Adrenal gland (tissue), 12 donors: Measurements from ENCODE around the gene KCNJ14. TPM values are rescaled to one million over a fixed set of nuclear protein-coding genes. Genes with fewer than 3 reads are reported as not detected.

Source experiments
- DNase-seq, 7 donors: peaks; one replicate each; pipeline ENCODE4 v3.0.0-alpha.2; 2019 to 2020
- H3K27ac ChIP-seq, 5 donors: fragments of 200-600 bp; sonication (generic) in 4 of 5; 1 replicate in 3 of 5; 2 replicates in 2 of 5; pipeline versions ENCODE4 v1.5.1 to v1.8.0; 2016 to 2020; ENCODE audit warnings: mild to moderate bottlenecking in 1 of 5
- H3K27me3 ChIP-seq: fragments of 200-600 bp; 2 replicates; pipeline ENCODE4 v1.8.0; 2021
- H3K36me3 ChIP-seq, 2 donors: fragments of 200-600 bp; replicated peaks in 1 of 2; 1 replicate in 1 of 2; 2 replicates in 1 of 2; pipeline versions ENCODE4 v1.5.1 to v1.8.0; 2018 to 2022
- H3K4me1 ChIP-seq, 2 donors: fragments of 200-600 bp; replicated peaks in 1 of 2; 1 replicate in 1 of 2; 2 replicates in 1 of 2; pipeline versions ENCODE4 v1.5.1 to v1.8.0; 2018 to 2021
- H3K4me3 ChIP-seq, 4 donors: fragments of 200-600 bp; sonication (generic) in 3 of 4; one replicate each; pipeline ENCODE4 v1.5.1; 2016 to 2018
- H3K9me3 ChIP-seq, 3 donors: fragments of 200-600 bp; sonication (generic) in 1 of 3; replicated peaks in 1 of 3; 1 replicate in 2 of 3; 2 replicates in 1 of 3; pipeline versions ENCODE4 v1.5.1 to v1.8.0; 2016 to 2021
- CTCF ChIP-seq, 6 experiments: fragments of 450-650 bp in 4 of 6; fragments of 200-600 bp in 2 of 6; sonication (generic) in 1 of 6; IDR thresholded peaks; 1 replicate in 5 of 6; 2 replicates in 1 of 6; pipeline versions ENCODE4 v1.5.1 to v1.8.0; 2016 to 2021; ENCODE audit warnings: antibody characterized with exemption in 6 of 6, mild to moderate bottlenecking in 2 of 6, moderate library complexity in 1 of 6
- POLR2A ChIP-seq, 2 donors: fragments of 450-650 bp; IDR thresholded peaks; one replicate each; pipeline ENCODE4 v1.6.1; 2017; ENCODE audit warnings: antibody characterized with exemption in 2 of 2, mild to moderate bottlenecking in 2 of 2, moderate library complexity in 1 of 2
- WGBS, 4 donors: extraction: QIAGEN DNeasy Blood & Tissue Kit in 2 of 4; methylation state at CpG; one replicate each; pipeline versions ENCODE4 v1.1.5 to v1.1.7; 2013 to 2017; 5-methylcytosine and 5-hydroxymethylcytosine counted together
- intact Hi-C, 2 donors: fragments of 100-400 bp; cut with DNase I; formaldehyde crosslinking; loops; one replicate each; pipeline versions ENCODE4 v1.14.1 to v1.15.0; 2022 to 2023
- polyA plus RNA-seq, 3 donors: library from polyadenylated mRNA; stranded (reverse); fragments of 200-250 nt in 2 of 3; fragments of 350-450 nt in 1 of 3; fragmentation: Illumina TruSeq in 1 of 3; extraction: RNeasy Lipid Tissue Mini Kit (QIAGEN cat#74804) in 1 of 3; gene quantifications; one replicate each; pipeline ENCODE4 v1.2.3, GENCODE V29; 2013 to 2014
- total RNA-seq, 9 donors: library from RNA; depleted of rRNA in 4 of 9; stranded (reverse); fragments of >200 nt in 4 of 9; fragments of 120-200 nt in 1 of 9; fragmentation: NEBNext Ultra II Directional in 1 of 9; extraction: Animal tissue kit (Norgen Biotek cat#: 25700) in 1 of 9; gene quantifications; one replicate each; pipeline versions ENCODE4 v1.1.0 to v1.2.4, GENCODE V29; 2013 to 2023
- donor health status: healthy with polysubstance abuse.
- donor health status: Bipolar disorder and iron deficiency.
- donor health status: DM: yes; HTN: yes; CAD: no.
- donor health status: DM: no; HTN: no; CAD: no.
- donor health status: DM: no; HTN: no; CAD: no.
- donor health status: DM: yes; HTN: yes; CAD: no.

Gene KCNJ14
- total and polyA plus RNA-seq, 12 donors = 0.09 to 0.83 (median 0.42) TPM

GRCh38 chr19:48450863-48451262 is 4.5 kb upstream of the KCNJ14 start:
- H3K36me3 ChIP-seq = peaks cover 0 to 70% of the 10 kb centered on the region in 2 donors
- 91 to 95% (median 93%) methylated on average over 11 to 15 of the region's 15 CpGs for WGBS, 4 donors
- no peak overlapping the region for H3K27ac ChIP-seq
- TF ChIP-seq CTCF (IDR thresholded peaks at IDR 0.05) = no peak
- TF ChIP-seq POLR2A (IDR thresholded peaks at IDR 0.05) = no peak
- H3K9me3 ChIP-seq = no peaks in the 10 kb centered on the region
- intact Hi-C loops = no loop called here
- no peak for DNase-seq
- no peaks in the 10 kb centered on the region for H3K27me3 ChIP-seq
- no peak overlapping the region for H3K4me3 ChIP-seq
- H3K4me1 ChIP-seq = peaks cover 5 to 6% of the 10 kb centered on the region in 2 donors

GRCh38 chr19:48451624-48452023 is 3.8 kb upstream of the KCNJ14 start:
- no peaks in the 10 kb centered on the region for H3K27me3 ChIP-seq
- H3K9me3 ChIP-seq = no peaks in the 10 kb centered on the region
- intact Hi-C loops = no loop called here
- no peak overlapping the region for H3K27ac ChIP-seq
- H3K4me1 ChIP-seq = peaks cover under 1% of the 10 kb centered on the region in 2 donors
- H3K36me3 ChIP-seq = peaks cover 0 to 75% of the 10 kb centered on the region in 2 donors
- DNase-seq = no peak
- TF ChIP-seq POLR2A (IDR thresholded peaks at IDR 0.05) (no peak), CTCF (IDR thresholded peaks at IDR 0.05) (no peak)
- H3K4me3 ChIP-seq = no peak overlapping the region
- 90 to 96% (median 91%) methylated on average over 7 to 12 of the region's 12 CpGs for WGBS, 4 donors

GRCh38 chr19:48452289-48453190 is 2.8 kb upstream of the KCNJ14 start:
- DNase-seq = no peak
- 81 to 90% (median 86%) methylated on average over 7 to 33 of the region's 33 CpGs for WGBS, 4 donors
- no peaks in the 10 kb centered on the region for H3K4me1 ChIP-seq
- no peak overlapping the region for H3K4me3 ChIP-seq
- no peak overlapping the region for H3K27ac ChIP-seq
- H3K36me3 ChIP-seq = peaks cover 0 to 70% of the 10 kb centered on the region in 2 donors
- H3K9me3 ChIP-seq = no peaks in the 10 kb centered on the region
- intact Hi-C loops = no loop called here
- no peak for TF ChIP-seq CTCF (IDR thresholded peaks at IDR 0.05)
- no peaks in the 10 kb centered on the region for H3K27me3 ChIP-seq

- no peak for TF ChIP-seq POLR2A (IDR thresholded peaks at IDR 0.05)
- no peak for TF ChIP-seq CTCF (IDR thresholded peaks at IDR 0.05)
- Histone ChIP-seq H3K4me3 (no peak overlapping the region), H3K9me3 (no peaks in the 10 kb centered on the region), H3K4me1 (no peaks in the 10 kb centered on the region), H3K27me3 (no peaks in the 10 kb centered on the region), H3K36me3 (peaks cover 0 to 62% of the 10 kb centered on the region in 2 donors), H3K27ac (no peak overlapping the region)
- intact Hi-C loops = no loop called here
- WGBS, 4 donors = 74 to 90% (median 85%) methylated on average over 18 to 22 of the region's 22 CpGs
- DNase-seq = peak in 1 of 7 donors; percentile 40
These were observed 1.1 kb upstream of the KCNJ14 start for GRCh38 chr19:48454150-48454730.
